Endothelial cell of umbilical vein (primary cell): ENCODE results near the gene ZBTB32. TPM values are rescaled to one million over a fixed set of nuclear protein-coding genes. Genes with fewer than 3 reads are reported as not detected.
"Not testable (repeated sequence)": the region's sequence is repeated elsewhere in the genome, so short reads cannot be mapped to it uniquely, and the experiment has no call there.

Experiments
- BruUV-seq: library from RNA; stranded (reverse); fragments of 400-500 nt; replicated peaks from 2 replicates; lab custom pipeline; 2021; lab: Mats Ljungman, UMichigan
- CTCF ChIA-PET: fragments of 300-600, 350-600 bp; sonication (Branson Sonifier 250); formaldehyde crosslinking; loops from one replicate; lab custom pipeline; 2021; ENCODE audit warnings: antibody characterized with exemption, inconsistent platforms; lab: Charles Lee
- POLR2A ChIA-PET: fragments of 300-600, 350-600 bp; sonication (Branson Sonifier 250); formaldehyde crosslinking; loops from one replicate; lab custom pipeline; 2021; ENCODE audit warnings: antibody characterized with exemption, inconsistent platforms; lab: Charles Lee
- DNase-seq: peaks from one replicate; pipeline ENCODE4 v3.0.0-alpha.2; 2011; ENCODE audit warnings: low read depth, low spot score
- FAIRE-seq: peaks from 2 replicates; lab custom pipeline; 2011; peaks lifted over from hg19 to GRCh38; lab: Jason Lieb, UNC
- H2AFZ ChIP-seq: 2 replicates; pipeline ENCODE4 v1.6.0; 2012; ENCODE audit warnings: low read depth, low read length, control low read depth, inconsistent platforms
- H3K27ac ChIP-seq: 2 replicates; pipeline ENCODE4 v1.5.1; 2011; ENCODE audit warnings: low read depth, mild to moderate bottlenecking, control low read depth, low read length, moderate library complexity; ENCODE audit not compliant: insufficient read depth
- H3K27me3 ChIP-seq, 2 experiments: 2 replicates each; pipeline versions ENCODE4 v1.6.0 to v1.6.1; 2011; ENCODE audit warnings: low read length in 2 of 2, mixed read lengths in 1 of 2; ENCODE audit not compliant: control insufficient read depth in 2 of 2, insufficient read depth in 2 of 2
- H3K36me3 ChIP-seq, 2 experiments: 2 replicates in 1 of 2; 3 replicates in 1 of 2; pipeline ENCODE4 v1.5.1; 2011; ENCODE audit warnings: low read length in 2 of 2, mild to moderate bottlenecking in 1 of 2, moderate library complexity in 1 of 2; ENCODE audit not compliant: control insufficient read depth in 2 of 2, insufficient read depth in 2 of 2; ENCODE audit errors: extremely low read depth in 1 of 2
- H3K4me1 ChIP-seq: 3 replicates; pipeline ENCODE4 v1.5.1; 2011; ENCODE audit warnings: mild to moderate bottlenecking, low read length; ENCODE audit not compliant: control insufficient read depth, insufficient read depth; ENCODE audit errors: extremely low read depth
- H3K4me2 ChIP-seq: 2 replicates; pipeline ENCODE4 v1.6.1; 2011; ENCODE audit warnings: low read length, control low read depth, mixed read lengths; ENCODE audit not compliant: insufficient read depth
- H3K4me3 ChIP-seq, 3 experiments: fragments of 200-600 bp in 1 of 3; sonication (generic), shearing (Covaris generic) in 1 of 3; replicated peaks in 1 of 3; 2 replicates each; pipeline ENCODE4 v1.5.1; 2011 to 2016; ENCODE audit warnings: control low read depth in 3 of 3, low read length in 3 of 3, mild to moderate bottlenecking in 2 of 3, inconsistent platforms in 1 of 3, low read depth in 1 of 3, moderate library complexity in 1 of 3; ENCODE audit not compliant: insufficient read depth in 1 of 3
- H3K79me2 ChIP-seq: 2 replicates; pipeline ENCODE4 v1.6.0; 2012; ENCODE audit warnings: low read length, inconsistent platforms; ENCODE audit not compliant: control insufficient read depth, insufficient read depth
- H3K9ac ChIP-seq: replicated peaks from 2 replicates; pipeline ENCODE3; 2011; ENCODE audit warnings: low read length, control low read depth; ENCODE audit not compliant: insufficient read depth; ENCODE audit errors: extremely low read depth
- H3K9me1 ChIP-seq: replicated peaks from 3 replicates; pipeline ENCODE4 v1.6.0; 2011; ENCODE audit warnings: mild to moderate bottlenecking, low read length; ENCODE audit not compliant: control insufficient read depth, insufficient read depth; ENCODE audit errors: extremely low read depth
- H3K9me3 ChIP-seq: replicated peaks from 2 replicates; pipeline ENCODE4 v1.5.1; 2012; ENCODE audit warnings: low read length, inconsistent platforms; ENCODE audit not compliant: control insufficient read depth, insufficient read depth
- H4K20me1 ChIP-seq: replicated peaks from 2 replicates; pipeline ENCODE3; 2011; ENCODE audit warnings: mild to moderate bottlenecking, low read length; ENCODE audit not compliant: control insufficient read depth, insufficient read depth; ENCODE audit errors: extremely low read depth
- FOS ChIP-seq: IDR thresholded peaks from 2 replicates; pipeline ENCODE4 v1.6.1; 2011; ENCODE audit warnings: mild to moderate bottlenecking, low read length, moderate library complexity, borderline replicate concordance; ENCODE audit not compliant: insufficient read depth
- dilution Hi-C: fragments of 300-500 bp; cut with MboI; formaldehyde crosslinking; loops from one replicate; pipeline ENCODE4 v1.15.0; 2019; ENCODE audit warnings: low sequenced_read_pairs; ENCODE audit not compliant: extremely low pct_ligation_motif_present
- intact Hi-C: fragments of 100-400 bp; cut with micrococcal nuclease; formaldehyde crosslinking; loops from one replicate; pipeline ENCODE4 v1.10.0; 2022
- polyA plus RNA-seq, 4 experiments: library from polyadenylated mRNA; depleted of rRNA in 3 of 4; stranded (reverse) in 3 of 4; unstranded in 1 of 4; fragments of >200 nt; gene quantifications; 2 replicates each; pipeline versions ENCODE4 v1.2.1 to v1.2.3, GENCODE V29; 2011 to 2012; ENCODE audit warnings: missing spikeins in 1 of 4
- total RNA-seq: library from RNA; stranded (reverse); gene quantifications from 2 replicates; pipeline ENCODE4 v1.2.3, GENCODE V29; 2021

ZBTB32 gene
- total and polyA plus RNA-seq, 2 donors (not counting 3 experiments of a cell fraction or from before 2014, with no cell fraction given) = not detected

DNA sequence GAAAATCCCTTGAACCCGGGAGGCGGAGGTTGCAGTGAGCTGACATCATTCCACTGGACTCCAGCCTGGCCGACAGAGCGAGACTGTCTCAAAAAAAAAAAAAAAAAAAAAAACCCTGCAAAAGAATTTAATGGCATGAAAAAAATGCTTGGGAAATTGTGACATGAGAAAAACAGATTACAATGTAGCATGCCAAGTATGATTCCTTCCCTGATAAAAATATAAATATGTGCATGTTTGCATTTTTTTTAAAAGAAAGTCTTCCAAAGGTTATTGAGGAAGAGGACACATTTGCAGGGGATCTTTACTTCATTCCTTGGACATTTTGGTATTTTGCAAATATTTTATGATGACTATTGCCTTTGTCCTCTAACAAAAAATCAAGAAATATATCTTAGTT is 14.5 kb upstream of the ZBTB32 start:
- no peak for TF ChIP-seq FOS
- Histone ChIP-seq H3K4me3 (no peak overlapping the region), H3K9me1 (no peaks in the 10 kb centered on the region), H3K27ac (no peak overlapping the region), H2AFZ (no peak overlapping the region), H3K9ac (no peak overlapping the region), H3K4me1 (no peaks in the 10 kb centered on the region), H3K27me3 (no peaks in the 10 kb centered on the region), H3K79me2 (no peaks in the 10 kb centered on the region), H3K9me3 (no peaks in the 10 kb centered on the region), H3K36me3 (no peaks in the 10 kb centered on the region), H3K4me2 (no peak overlapping the region), H4K20me1 (no peaks in the 10 kb centered on the region)
- FAIRE-seq = no peak
- no TSS peak for BruUV-seq
- ChIA-PET CTCF (interaction anchor here (1.3 kb wide), 1 partner anchor 12 kb away, joined by 3 read pairs; no protein-coding TSS in a partner anchor), POLR2A (interaction anchor here (0.7 kb wide), 1 partner anchor 59 kb away, joined by 8 read pairs; the partner anchor contains the start of gene LIN37)
- dilution Hi-C loops (no loop called here), intact Hi-C loops (loop anchor here (5.0 kb wide), 1 partner anchor 143 kb away; the partner anchor contains the start of gene TMEM147)
- no peak for DNase-seq

DNA sequence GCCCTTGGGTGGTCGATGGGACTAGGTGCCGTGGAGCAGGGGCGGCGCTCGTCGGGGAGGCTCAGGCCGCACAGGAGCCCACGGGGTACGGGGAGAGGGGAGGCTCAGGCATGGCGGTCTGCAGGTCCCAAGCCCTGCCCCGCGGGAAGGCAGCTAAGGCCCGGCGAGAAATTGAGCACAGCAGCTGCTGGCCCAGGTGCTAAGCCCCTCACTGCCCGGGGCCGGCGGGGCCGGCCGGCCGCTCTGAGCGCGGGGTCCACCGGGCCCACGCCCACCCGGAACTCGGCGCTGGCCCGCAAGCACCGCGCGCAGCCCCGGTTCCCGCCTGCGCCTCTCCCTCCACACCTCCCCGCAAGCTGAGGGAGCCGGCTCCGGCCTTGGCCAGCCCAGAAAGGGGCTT is 13.3 kb upstream of the ZBTB32 start:
- H3K4me2 ChIP-seq, H3K4me3 ChIP-seq, H3K9me3 ChIP-seq, DNase-seq, H3K9me1 ChIP-seq, H3K36me3 ChIP-seq, dilution Hi-C loops, H2AFZ ChIP-seq, H3K27me3 ChIP-seq, H3K27ac ChIP-seq, POLR2A ChIA-PET, H3K9ac ChIP-seq, FAIRE-seq, H3K79me2 ChIP-seq, H3K4me1 ChIP-seq, BruUV-seq, H4K20me1 ChIP-seq: not testable (repeated sequence)
- CTCF ChIA-PET = interaction anchor here (2.9 to 6.8 kb wide), 2 partner anchors 12 to 129 kb away, joined by 12 to 54 read pairs; no protein-coding TSS in a partner anchor
- intact Hi-C loops = loop anchor here (5.0 kb wide), 1 partner anchor 144 kb away; the partner anchor contains the start of gene TMEM147
